K562 (cell line): Measurements from ENCODE around the gene ZNF490. TPM values are rescaled to one million over a fixed set of nuclear protein-coding genes. Genes with fewer than 3 reads are reported as not detected.
A peak's percentile ranks its signal among the peaks of the same experiment; 100 is the strongest.

ENCODE experiments used
- ATAC-seq: fragments of 200-7000 bp; cut with Tn5 transposase; 3 replicates; pipeline ENCODE4 v1.9.1; 2020; ENCODE audit warnings: moderate library complexity
- BruUV-seq: library from RNA; stranded (reverse); fragments of 400-500 nt; replicated peaks from 2 replicates; lab custom pipeline; 2021; lab: Mats Ljungman, UMichigan
- CTCF ChIA-PET: fragments of 300-600 bp; formaldehyde crosslinking; extraction: SDS; loops from one replicate; lab custom pipeline; 2021; ENCODE audit warnings: low intra/inter-chr PET ratio; lab: Yijun Ruan, JAX
- POLR2A ChIA-PET: fragments of 300-600, 350-650 bp; sonication (Branson Sonifier 250); formaldehyde crosslinking; extraction: SDS; loops from one replicate; lab custom pipeline; 2021; ENCODE audit warnings: antibody characterized with exemption, inconsistent platforms; lab: Yijun Ruan, JAX
- DNase-seq, 4 experiments: peaks; one replicate each; pipeline versions ENCODE4 v3.0.0 to v3.0.0-alpha.2; 2011 to 2018; ENCODE audit warnings: low spot score in 3 of 4, mixed read lengths in 3 of 4; ENCODE audit errors: extremely low read depth in 1 of 4
- FAIRE-seq: peaks from 2 replicates; lab custom pipeline; 2011; peaks lifted over from hg19 to GRCh38; lab: Jason Lieb, UNC
- H2AFZ ChIP-seq: 2 replicates; pipeline ENCODE4 v1.6.0; 2011; ENCODE audit warnings: low read depth, low read length, control low read depth, inconsistent platforms
- H3K27ac ChIP-seq: fragments of 200-600 bp; 3 replicates; pipeline ENCODE4 v1.8.0; 2011; ENCODE audit warnings: low read depth, mild to moderate bottlenecking, control low read depth, inconsistent platforms, low read length, moderate library complexity, mixed read lengths; ENCODE audit errors: extremely low read depth
- H3K27me3 ChIP-seq, 2 experiments: fragments of 300-600 bp in 1 of 2; 2 replicates in 1 of 2; 3 replicates in 1 of 2; pipeline versions ENCODE4 v1.6.0 to v1.8.0; 2011; ENCODE audit warnings: inconsistent platforms in 2 of 2, low read length in 2 of 2, mild to moderate bottlenecking in 1 of 2, mixed read lengths in 1 of 2, moderate library complexity in 1 of 2; ENCODE audit not compliant: control insufficient read depth in 2 of 2, insufficient read depth in 2 of 2
- H3K36me3 ChIP-seq: fragments of 300-600 bp; 3 replicates; pipeline ENCODE4 v1.8.0; 2011; ENCODE audit warnings: mild to moderate bottlenecking, low read length, inconsistent platforms; ENCODE audit not compliant: control insufficient read depth, insufficient read depth
- H3K4me1 ChIP-seq, 2 experiments: fragments of 200-600 bp in 1 of 2; replicated peaks in 1 of 2; 2 replicates in 1 of 2; 3 replicates in 1 of 2; pipeline versions ENCODE4 v1.5.1 to v1.8.0; 2011; ENCODE audit warnings: inconsistent platforms in 2 of 2, low read length in 2 of 2, mild to moderate bottlenecking in 1 of 2, mixed read lengths in 1 of 2, moderate library complexity in 1 of 2; ENCODE audit not compliant: control insufficient read depth in 2 of 2, insufficient read depth in 2 of 2
- H3K4me2 ChIP-seq: 2 replicates; pipeline ENCODE4 v1.6.1; 2011; ENCODE audit warnings: low read length, control low read depth, inconsistent platforms, mixed read lengths; ENCODE audit not compliant: insufficient read depth
- H3K4me3 ChIP-seq: fragments of 200-600 bp; sonication (generic), shearing (Covaris generic); 2 replicates; pipeline ENCODE4 v1.5.1; 2016; ENCODE audit warnings: control low read depth, inconsistent platforms
- H3K79me2 ChIP-seq: fragments of 200-600 bp; 3 replicates; pipeline ENCODE4 v1.8.0; 2011; ENCODE audit warnings: low read length, inconsistent platforms; ENCODE audit not compliant: control insufficient read depth, insufficient read depth
- H3K9ac ChIP-seq, 2 experiments: 2 replicates each; pipeline versions ENCODE4 v1.6.0 to v1.6.1; 2011; ENCODE audit warnings: low read depth in 2 of 2, low read length in 2 of 2, control low read depth in 1 of 2, inconsistent platforms in 1 of 2, mild to moderate bottlenecking in 1 of 2, mixed read lengths in 1 of 2; ENCODE audit not compliant: insufficient read depth in 1 of 2
- H3K9me1 ChIP-seq: one replicate; pipeline ENCODE4 v1.6.0; 2011; ENCODE audit warnings: inconsistent platforms, mild to moderate bottlenecking, low read length, moderate library complexity; ENCODE audit not compliant: control insufficient read depth, insufficient read depth
- H3K9me3 ChIP-seq: replicated peaks from 2 replicates; pipeline ENCODE4 v1.5.1; 2011; ENCODE audit warnings: low read depth, low read length, inconsistent platforms; ENCODE audit not compliant: control insufficient read depth, insufficient read depth
- H4K20me1 ChIP-seq: replicated peaks from 2 replicates; pipeline ENCODE4 v1.6.1; 2011; ENCODE audit warnings: low read length, inconsistent platforms, mixed read lengths; ENCODE audit not compliant: control insufficient read depth, insufficient read depth
- BCOR ChIP-seq: fragments of 450-650 bp; IDR thresholded peaks from 2 replicates; pipeline ENCODE4 v1.6.1; 2016
- C11orf30 ChIP-seq: fragments of 450-650 bp; IDR thresholded peaks from 2 replicates; pipeline ENCODE4 v1.6.1; 2016; ENCODE audit warnings: low read depth, mild to moderate bottlenecking
- KLF16 ChIP-seq: IDR thresholded peaks from 2 replicates; pipeline ENCODE4 v1.6.1; 2016; ENCODE audit warnings: antibody characterized with exemption
- MAFF ChIP-seq: IDR thresholded peaks from 2 replicates; pipeline ENCODE4 v1.6.1; 2012; ENCODE audit warnings: low read length, improper control_type of control experiment
- MAFG ChIP-seq: fragments of 450-650 bp; conservative IDR thresholded peaks from 2 replicates; pipeline ENCODE4 v1.6.1; 2016; ENCODE audit warnings: missing genetic modification characterization, missing compliant biosample characterization
- MAFK ChIP-seq: IDR thresholded peaks from 2 replicates; pipeline ENCODE4 v1.6.1; 2011; ENCODE audit warnings: low read length, improper control_type of control experiment
- MEF2D ChIP-seq: conservative IDR thresholded peaks from 2 replicates; pipeline ENCODE4 v1.6.1; 2016; ENCODE audit warnings: low read depth, missing genetic modification characterization, missing compliant biosample characterization
- NR2C1 ChIP-seq, 2 experiments: fragments of 450-650 bp; IDR thresholded peaks; 2 replicates each; pipeline ENCODE4 v1.6.1; 2017; ENCODE audit warnings: mild to moderate bottlenecking in 2 of 2, antibody characterized with exemption in 1 of 2, inconsistent platforms in 1 of 2, missing compliant biosample characterization in 1 of 2, missing genetic modification characterization in 1 of 2
- OTX1 ChIP-seq: fragments of 450-650 bp; formaldehyde crosslinking; IDR thresholded peaks from 2 replicates; pipeline ENCODE4 v1.4.0; 2022; ENCODE audit warnings: mild to moderate bottlenecking
- RBFOX2 ChIP-seq: fragments of 200-400 bp; formaldehyde crosslinking; IDR thresholded peaks from 2 replicates; pipeline ENCODE4 v1.6.1; 2017; ENCODE audit warnings: low read depth, mild to moderate bottlenecking, low read length, moderate library complexity
- SAFB2 ChIP-seq: fragments of 200-400 bp; formaldehyde crosslinking; IDR thresholded peaks from 2 replicates; pipeline ENCODE4 v1.6.1; 2018; ENCODE audit warnings: borderline replicate concordance, low read length, low read depth, moderate library complexity; ENCODE audit not compliant: severe bottlenecking
- ZNF121 ChIP-seq: sonication (generic); formaldehyde crosslinking; conservative IDR thresholded peaks from 2 replicates; pipeline ENCODE4 v1.8.0; 2022; ENCODE audit warnings: missing genetic modification reagents
- ZNF316 ChIP-seq: fragments of 450-650 bp; IDR thresholded peaks from 2 replicates; pipeline ENCODE4 v1.6.1; 2016
- ZNF644 ChIP-seq: fragments of 200-800 bp; sonication (Bioruptor generic); IDR thresholded peaks from 2 replicates; pipeline ENCODE4 v1.6.1; 2016; ENCODE audit warnings: low read depth, missing genetic modification characterization, missing compliant biosample characterization
- WGBS: fragments of 100-300 bp; shearing (Covaris generic); methylation state at CpG from one replicate; pipeline ENCODE4 v1.1.6; 2016; ENCODE audit warnings: low coverage, mixed read lengths; ENCODE audit not compliant: insufficient coverage; ENCODE audit errors: missing lambda C conversion rate; 5-methylcytosine and 5-hydroxymethylcytosine counted together
- in situ Hi-C: fragments of 300-500 bp; cut with MboI; formaldehyde crosslinking; loops from 4 replicates; pipeline ENCODE4 v1.15.0; 2018; ENCODE audit warnings: inconsistent platforms, mixed read lengths
- intact Hi-C: fragments of 100-400 bp; cut with micrococcal nuclease; formaldehyde crosslinking; loops from 2 replicates; pipeline ENCODE4 v1.14.2; 2022
- polyA plus RNA-seq, 8 experiments: library from polyadenylated mRNA; depleted of rRNA in 4 of 8; stranded (reverse) in 5 of 8; unstranded in 3 of 8; fragments of >200 nt; fragmentation: Nextera tagmentation in 2 of 8; fragmentation: Illumina TruSeq in 1 of 8; extraction: Ambion mirVana in 2 of 8; extraction: Trizol in 1 of 8; gene quantifications; 2 replicates each; pipeline versions ENCODE4 v1.2.1 to v1.2.3, GENCODE V29; 2011 to 2014; ENCODE audit warnings: inconsistent platforms in 1 of 8, missing spikeins in 1 of 8
- total RNA-seq, 7 experiments: library from RNA; depleted of rRNA in 6 of 7; stranded (reverse); fragments of >200 nt in 6 of 7; fragmentation: Illumina TruSeq in 2 of 7; extraction: Trizol in 2 of 7; gene quantifications; 2 replicates each; pipeline versions ENCODE4 v1.2.1 to v1.2.3, GENCODE V29; 2011 to 2021; ENCODE audit warnings: low replicate concordance in 1 of 7
- TF ChIP-seq, protein P1 (sequence below): fragments of 450-650 bp; IDR thresholded peaks from 2 replicates; pipeline ENCODE4 v1.6.1; 2016

Gene ZNF490
- total and polyA plus RNA-seq, 9 of the 15 experiments (the other 6 are each of a cell fraction or from before 2014, with no cell fraction given) = 0.90 to 8.3 (median 4.4) TPM

DNA sequence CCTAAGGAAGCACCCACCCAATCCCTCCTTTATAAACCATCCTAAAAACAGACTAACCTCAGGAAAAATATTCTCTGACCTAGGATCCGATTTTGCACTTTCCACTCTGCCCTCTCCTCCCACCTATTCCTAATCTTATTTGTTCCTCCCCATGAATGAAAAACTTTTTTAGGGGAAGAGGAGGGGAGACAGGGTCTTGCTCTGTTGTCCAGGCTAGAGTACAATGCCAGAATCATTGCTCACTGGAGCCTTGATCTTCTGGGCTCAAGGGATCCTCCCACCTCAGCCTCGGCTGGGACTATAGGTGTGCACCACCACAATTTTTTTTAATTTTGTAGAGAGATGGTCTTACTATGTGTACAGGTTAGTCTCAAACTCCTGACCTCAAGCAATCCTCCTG, 63.7 kb downstream of the ZNF490 start:
- Histone ChIP-seq H4K20me1 (no peaks in the 10 kb centered on the region), H3K4me3 (no peak overlapping the region), H3K36me3 (peaks cover 43% of the 10 kb centered on the region)
- WGBS = 94% methylated on average over 2 of the region's 2 CpGs
- BruUV-seq = no TSS peak
- POLR2A ChIA-PET = no interaction called here
- TF ChIP-seq RBFOX2 (0 out of 2 replicates have a peak, but pooled peaks have one; percentile 18), NR2C1 (IDR thresholded peaks at IDR 0.05) (peak; percentile 62), NR2C1 (tag; IDR thresholded peaks at IDR 0.05) (no peak), OTX1 (CRISPR knock-in tag) (no peak), ZNF121 (CRISPR knock-in tag) (peak; percentile 71), MEF2D (no peak), BCOR (0 out of 2 replicates have a peak, but pooled peaks have one; percentile 8)
- TF ChIP-seq, all 486 proteins: peak for 4
- no peak overlapping the region for H2AFZ ChIP-seq
- no peak overlapping the region for H3K9ac ChIP-seq
- no peak overlapping the region; the same call in 2 of the 3 replicates for H3K27ac ChIP-seq
- CTCF ChIA-PET = no interaction called here
- peaks cover 35 to 36% of the 10 kb centered on the region in 2 experiments for H3K4me1 ChIP-seq
- H3K4me2 ChIP-seq = no peak overlapping the region
- peaks cover 46% of the 10 kb centered on the region for H3K9me3 ChIP-seq
- no peak for ATAC-seq
- DNase-seq = no peak
- no peaks in the 10 kb centered on the region for H3K27me3 ChIP-seq
- peaks cover 69% of the 10 kb centered on the region for H3K79me2 ChIP-seq
- in situ Hi-C loops (no loop called here), intact Hi-C loops (no loop called here)
- no peaks in the 10 kb centered on the region for H3K9me1 ChIP-seq
- FAIRE-seq = no peak

DNA sequence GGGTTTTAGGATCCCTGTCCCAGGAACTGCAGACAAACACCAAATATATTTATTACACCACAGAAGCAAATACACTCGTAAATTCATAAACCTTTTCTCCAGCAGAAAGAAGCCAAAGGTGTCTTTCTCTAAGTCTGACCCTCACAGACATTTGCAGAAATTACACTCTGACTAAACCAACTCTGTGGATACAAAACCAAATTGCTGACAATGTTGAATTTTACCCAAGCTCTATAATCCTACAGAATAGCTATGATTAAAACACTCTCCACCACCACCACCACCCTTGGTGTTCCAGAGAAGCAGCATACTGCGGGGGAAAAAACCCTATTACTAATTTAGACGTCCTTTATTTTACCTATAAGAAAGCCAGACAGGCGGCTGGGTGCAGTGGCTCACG, 64.5 kb downstream of the ZNF490 start:
- Histone ChIP-seq H3K4me3 (no peak overlapping the region), H4K20me1 (no peaks in the 10 kb centered on the region), H3K9ac (peak overlapping the region in 1 of 2 experiments; percentile 12; a peak in 1 of 4 replicates), H3K9me1 (no peaks in the 10 kb centered on the region), H3K4me2 (no peak overlapping the region), H3K36me3 (peaks cover 49% of the 10 kb centered on the region), H2AFZ (no peak overlapping the region), H3K79me2 (peaks cover 74% of the 10 kb centered on the region), H3K27me3 (no peaks in the 10 kb centered on the region), H3K27ac (peak overlapping the region; percentile 95), H3K9me3 (peaks cover 50% of the 10 kb centered on the region), H3K4me1 (peaks cover 35 to 36% of the 10 kb centered on the region in 2 experiments)
- WGBS = 85% methylated on average over 5 of the region's 5 CpGs
- DNase-seq = no peak
- in situ Hi-C loops (no loop called here), intact Hi-C loops (no loop called here)
- no TSS peak for BruUV-seq
- TF ChIP-seq KLF16 = no peak
- TF ChIP-seq C11orf30 = peak; percentile 75
- TF ChIP-seq ZNF644 (tag) = no peak
- TF ChIP-seq MAFG = peak; percentile 62
- TF ChIP-seq, protein P1, sequence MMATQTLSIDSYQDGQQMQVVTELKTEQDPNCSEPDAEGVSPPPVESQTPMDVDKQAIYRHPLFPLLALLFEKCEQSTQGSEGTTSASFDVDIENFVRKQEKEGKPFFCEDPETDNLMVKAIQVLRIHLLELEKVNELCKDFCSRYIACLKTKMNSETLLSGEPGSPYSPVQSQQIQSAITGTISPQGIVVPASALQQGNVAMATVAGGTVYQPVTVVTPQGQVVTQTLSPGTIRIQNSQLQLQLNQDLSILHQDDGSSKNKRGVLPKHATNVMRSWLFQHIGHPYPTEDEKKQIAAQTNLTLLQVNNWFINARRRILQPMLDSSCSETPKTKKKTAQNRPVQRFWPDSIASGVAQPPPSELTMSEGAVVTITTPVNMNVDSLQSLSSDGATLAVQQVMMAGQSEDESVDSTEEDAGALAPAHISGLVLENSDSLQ = no peak
- peak; percentile 91 for TF ChIP-seq ZNF316
- TF ChIP-seq SAFB2 = no peak
- peak; percentile 70 for TF ChIP-seq MAFF
- peak; percentile 55; the same call in 1 of the 2 replicates for TF ChIP-seq MAFK
- no peak for FAIRE-seq
- no peak for ATAC-seq
- POLR2A ChIA-PET = interaction anchor here (0.8 kb wide), 1 partner anchor 376 kb away, joined by 3 read pairs; no protein-coding TSS in a partner anchor
- CTCF ChIA-PET = no interaction called here
